Prostate gland (tissue), 2 donors: ENCODE results near the gene NEK10. TPM values are rescaled to one million over a fixed set of nuclear protein-coding genes. Genes with fewer than 3 reads are reported as not detected.
A peak's percentile ranks its signal among the peaks of the same experiment; 100 is the strongest.

ENCODE experiments used
- DNase-seq: peaks from one replicate; pipeline ENCODE4 v3.0.0-alpha.2; 2019; ENCODE audit warnings: low spot score
- H3K27ac ChIP-seq, 2 donors: fragments of 200-600 bp; sonication (generic); 2 replicates each; pipeline ENCODE4 v1.5.1; 2017 to 2019
- H3K27me3 ChIP-seq: fragments of 200-600 bp; sonication (generic); replicated peaks from 2 replicates; pipeline ENCODE4 v1.5.1; 2019; ENCODE audit not compliant: insufficient read depth
- H3K36me3 ChIP-seq, 2 donors: fragments of 200-600 bp; sonication (generic); 1 replicate in 1 of 2; 2 replicates in 1 of 2; pipeline versions ENCODE4 v1.5.1 to v1.8.1; 2017 to 2019
- H3K4me1 ChIP-seq: fragments of 200-600 bp; sonication (generic); replicated peaks from 2 replicates; pipeline ENCODE4 v1.5.1; 2019
- H3K4me3 ChIP-seq, 2 donors: fragments of 200-600 bp; sonication (generic); 2 replicates each; pipeline ENCODE4 v1.5.1; 2017 to 2019
- H3K9me3 ChIP-seq: fragments of 200-600 bp; sonication (generic); 2 replicates; pipeline ENCODE4 v1.5.1; 2017
- POLR2A ChIP-seq: fragments of 450-650 bp; IDR thresholded peaks from one replicate; pipeline ENCODE4 v1.6.1; 2016; ENCODE audit warnings: antibody characterized with exemption, mild to moderate bottlenecking
- POLR2AphosphoS5 ChIP-seq: sonication (generic); formaldehyde crosslinking; IDR thresholded peaks from one replicate; pipeline ENCODE4 v1.6.1; 2017; ENCODE audit warnings: antibody characterized with exemption
- WGBS: methylation state at CpG from one replicate; pipeline ENCODE4 v1.1.5; 2018; 5-methylcytosine and 5-hydroxymethylcytosine counted together
- intact Hi-C: fragments of 100-400 bp; cut with DNase I; formaldehyde crosslinking; loops from one replicate; pipeline ENCODE4 v1.14.2; 2022
- total RNA-seq, 2 donors: library from RNA; depleted of rRNA; stranded (reverse); fragments of >200 nt; gene quantifications; one replicate each; pipeline ENCODE4 v1.1.0, GENCODE V29; 2016
- TF ChIP-seq, protein P1 (sequence below), 4 experiments: fragments of 200-600 bp in 2 of 4; fragments of 450-650 bp in 2 of 4; sonication (generic) in 2 of 4; IDR thresholded peaks; 1 replicate in 3 of 4; 2 replicates in 1 of 4; pipeline ENCODE4 v1.5.1; 2016 to 2019; ENCODE audit warnings: antibody characterized with exemption in 4 of 4, mild to moderate bottlenecking in 2 of 4, moderate library complexity in 2 of 4

NEK10 gene
- total RNA-seq, 2 donors from 2014 or later = 8.9 to 9.1 TPM

DNA sequence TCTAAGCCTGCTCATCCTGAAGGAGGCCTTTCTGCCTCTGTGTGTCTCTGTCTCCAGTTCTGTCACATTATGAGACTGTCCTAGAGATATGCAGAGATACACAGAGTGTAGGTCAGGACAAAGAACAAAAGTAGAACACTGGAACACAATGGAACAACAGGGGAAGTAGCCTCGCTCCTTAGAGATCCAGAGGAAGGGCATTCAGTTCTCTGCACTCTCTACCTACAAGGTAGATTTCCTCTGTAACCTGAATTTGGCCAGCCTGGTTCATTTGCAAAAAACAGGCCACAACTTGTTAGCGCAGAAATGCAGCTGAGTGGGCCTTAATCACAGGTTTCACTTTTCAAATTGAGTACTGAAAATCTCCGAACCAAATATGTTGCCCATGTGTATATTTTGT, 19.4 kb downstream of the NEK10 start:
- intact Hi-C loops = no loop called here
- Histone ChIP-seq H3K4me3 (no peak overlapping the region), H3K36me3 (no peaks in the 10 kb centered on the region), H3K27ac (peak overlapping the region; percentile 35 to 41), H3K4me1 (peaks cover 14% of the 10 kb centered on the region), H3K27me3 (no peaks in the 10 kb centered on the region), H3K9me3 (no peaks in the 10 kb centered on the region)
- 55% methylated on average over 3 of the region's 3 CpGs for WGBS
- TF ChIP-seq POLR2AphosphoS5 (peak; percentile 56), POLR2A (no peak)
- peak; percentile 47 for DNase-seq

DNA sequence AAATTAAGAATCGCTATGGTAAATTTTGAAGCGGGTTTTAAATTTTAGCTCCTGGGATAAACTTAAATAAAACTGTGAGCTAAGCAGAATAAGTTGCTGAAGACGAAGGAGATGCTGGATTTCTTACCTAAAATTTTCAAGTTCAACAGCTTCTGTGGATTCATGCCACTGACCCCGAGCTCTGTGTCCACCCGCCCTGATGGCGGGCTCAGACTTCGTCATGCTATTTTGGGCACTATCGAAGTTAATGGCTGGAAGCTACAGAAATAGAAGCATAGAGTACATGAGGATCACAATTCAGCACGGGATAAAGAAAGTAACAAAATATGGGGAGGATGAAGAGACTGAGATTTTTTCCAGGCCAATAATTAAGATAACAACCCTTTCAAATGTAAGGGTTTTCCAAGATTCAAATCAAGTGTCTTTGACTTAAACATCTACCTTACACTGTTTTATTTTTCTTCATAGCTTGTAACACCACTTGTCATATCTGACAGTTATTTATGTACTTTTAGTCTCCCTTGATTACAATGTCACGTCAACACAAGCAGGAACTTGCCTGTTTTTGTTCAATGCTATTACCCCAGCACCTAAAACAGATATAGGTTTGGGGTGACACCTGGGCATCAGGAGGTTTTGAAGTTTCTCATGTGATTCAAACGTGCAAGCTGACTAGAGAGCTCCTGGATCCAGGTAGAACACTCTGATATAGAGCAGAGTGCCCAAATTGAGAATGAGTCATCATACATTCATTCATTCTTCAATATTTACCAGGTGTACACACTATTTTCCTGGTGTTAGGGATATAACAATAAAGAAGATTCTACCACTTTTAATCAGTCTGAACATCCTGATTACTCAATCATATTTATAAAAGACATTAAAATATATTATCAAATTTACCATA, 23.0 kb downstream of the NEK10 start:
- no peaks in the 10 kb centered on the region for H3K27me3 ChIP-seq
- 82% methylated on average over 11 of the region's 11 CpGs for WGBS
- H3K36me3 ChIP-seq = no peaks in the 10 kb centered on the region
- TF ChIP-seq POLR2AphosphoS5 = no peak
- TF ChIP-seq, protein P1, sequence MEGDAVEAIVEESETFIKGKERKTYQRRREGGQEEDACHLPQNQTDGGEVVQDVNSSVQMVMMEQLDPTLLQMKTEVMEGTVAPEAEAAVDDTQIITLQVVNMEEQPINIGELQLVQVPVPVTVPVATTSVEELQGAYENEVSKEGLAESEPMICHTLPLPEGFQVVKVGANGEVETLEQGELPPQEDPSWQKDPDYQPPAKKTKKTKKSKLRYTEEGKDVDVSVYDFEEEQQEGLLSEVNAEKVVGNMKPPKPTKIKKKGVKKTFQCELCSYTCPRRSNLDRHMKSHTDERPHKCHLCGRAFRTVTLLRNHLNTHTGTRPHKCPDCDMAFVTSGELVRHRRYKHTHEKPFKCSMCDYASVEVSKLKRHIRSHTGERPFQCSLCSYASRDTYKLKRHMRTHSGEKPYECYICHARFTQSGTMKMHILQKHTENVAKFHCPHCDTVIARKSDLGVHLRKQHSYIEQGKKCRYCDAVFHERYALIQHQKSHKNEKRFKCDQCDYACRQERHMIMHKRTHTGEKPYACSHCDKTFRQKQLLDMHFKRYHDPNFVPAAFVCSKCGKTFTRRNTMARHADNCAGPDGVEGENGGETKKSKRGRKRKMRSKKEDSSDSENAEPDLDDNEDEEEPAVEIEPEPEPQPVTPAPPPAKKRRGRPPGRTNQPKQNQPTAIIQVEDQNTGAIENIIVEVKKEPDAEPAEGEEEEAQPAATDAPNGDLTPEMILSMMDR (IDR thresholded peaks at IDR 0.05) = no peak
- no peak for TF ChIP-seq POLR2A
- no peak overlapping the region for H3K27ac ChIP-seq
- DNase-seq = no peak
- H3K4me3 ChIP-seq = no peak overlapping the region
- H3K9me3 ChIP-seq = no peaks in the 10 kb centered on the region
- H3K4me1 ChIP-seq = no peaks in the 10 kb centered on the region
- intact Hi-C loops = no loop called here

DNA sequence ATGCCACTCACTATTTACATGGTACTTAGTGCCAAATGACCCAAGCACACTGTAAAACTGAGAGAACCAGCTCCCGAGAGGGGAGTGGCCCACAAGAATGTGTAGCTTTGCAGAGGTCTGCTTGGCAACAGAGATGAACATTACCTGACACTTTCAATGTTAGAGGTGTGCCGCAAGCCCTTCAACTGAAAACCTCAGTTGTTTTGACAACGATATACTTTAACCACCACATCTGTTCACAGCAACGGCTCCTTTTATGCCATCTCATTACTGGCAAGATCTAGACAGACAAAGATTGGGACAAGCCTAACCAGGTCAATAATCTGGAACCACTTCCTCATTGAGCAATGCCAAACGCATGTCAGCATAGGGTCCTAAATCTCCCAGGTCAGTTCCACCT, 23.7 kb downstream of the NEK10 start:
- no peak overlapping the region for H3K27ac ChIP-seq
- H3K27me3 ChIP-seq = no peaks in the 10 kb centered on the region
- TF ChIP-seq POLR2AphosphoS5 = no peak
- TF ChIP-seq, protein P1 (IDR thresholded peaks at IDR 0.05) = no peak
- TF ChIP-seq POLR2A = no peak
- H3K36me3 ChIP-seq = no peaks in the 10 kb centered on the region
- no peak overlapping the region for H3K4me3 ChIP-seq
- peak; percentile 18 for DNase-seq
- H3K9me3 ChIP-seq = no peaks in the 10 kb centered on the region
- no peaks in the 10 kb centered on the region for H3K4me1 ChIP-seq
- intact Hi-C loops = no loop called here
- WGBS = 50% methylated on average over 5 of the region's 5 CpGs

DNA sequence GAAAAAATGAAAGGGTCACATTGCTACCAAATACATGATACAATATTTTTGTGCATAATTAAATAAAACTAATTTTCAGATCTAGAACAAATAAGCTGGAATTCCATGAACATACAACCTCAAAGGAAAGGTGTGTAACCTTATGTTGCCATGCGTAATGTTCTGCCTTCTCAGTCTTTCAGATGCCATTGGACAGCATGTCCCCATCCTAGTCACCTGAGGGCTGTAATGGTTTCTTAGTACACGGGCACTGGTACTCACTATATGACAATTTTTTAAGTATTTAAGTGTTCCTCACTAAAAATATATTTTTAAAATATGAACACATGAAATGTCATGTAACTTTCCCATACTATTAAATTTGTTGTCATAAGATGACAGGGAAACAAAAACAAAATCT, 24.1 kb downstream of the NEK10 start:
- no peaks in the 10 kb centered on the region for H3K36me3 ChIP-seq
- 90% methylated on average over 2 of the region's 2 CpGs for WGBS
- intact Hi-C loops = no loop called here

DNA sequence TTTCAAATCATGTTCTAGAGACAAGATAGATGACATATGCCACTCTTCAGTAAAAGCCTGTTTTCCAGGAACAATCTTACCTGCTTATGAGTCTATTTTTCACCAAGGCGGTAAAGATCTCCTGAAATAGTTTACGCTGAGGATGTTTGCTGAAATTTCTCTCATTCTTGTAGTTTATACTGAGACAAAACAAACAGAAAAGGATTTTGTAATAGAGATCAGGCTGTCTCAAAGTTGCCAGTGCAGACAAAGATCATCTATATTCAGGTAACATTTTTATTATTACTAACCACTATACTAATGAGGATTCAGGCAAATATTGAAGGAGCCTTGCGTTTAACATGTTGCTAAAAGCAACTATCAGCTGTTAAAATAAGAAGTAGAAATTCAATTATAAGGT, 25.0 kb downstream of the NEK10 start:
- no peaks in the 10 kb centered on the region for H3K9me3 ChIP-seq
- TF ChIP-seq POLR2AphosphoS5 = no peak
- TF ChIP-seq POLR2A = no peak
- TF ChIP-seq, protein P1 (IDR thresholded peaks at IDR 0.05) = no peak
- H3K4me1 ChIP-seq = no peaks in the 10 kb centered on the region
- no peak for DNase-seq
- no peaks in the 10 kb centered on the region for H3K27me3 ChIP-seq
- WGBS = 87% methylated on average over 3 of the region's 3 CpGs
- no peak overlapping the region for H3K4me3 ChIP-seq
- no peaks in the 10 kb centered on the region for H3K36me3 ChIP-seq
- intact Hi-C loops = no loop called here
- no peak overlapping the region for H3K27ac ChIP-seq

More for the DNA sequence above, 24.1 kb downstream of the NEK10 start:
- H3K27ac ChIP-seq = no peak overlapping the region
- TF ChIP-seq, protein P1 (IDR thresholded peaks at IDR 0.05) = no peak
- TF ChIP-seq POLR2A (no peak), POLR2AphosphoS5 (no peak)
- H3K4me1 ChIP-seq = no peaks in the 10 kb centered on the region
- H3K27me3 ChIP-seq = no peaks in the 10 kb centered on the region
- DNase-seq = no peak
- H3K9me3 ChIP-seq = no peaks in the 10 kb centered on the region
- no peak overlapping the region for H3K4me3 ChIP-seq
